NAMALWA (cell line): Measurements from ENCODE around the gene SEC61G.

Experiments
- DNase-seq: peaks from one replicate; pipeline ENCODE4 v3.0.0-alpha.2; 2015; ENCODE audit warnings: low spot score

The SEC61G gene

GRCh38 chr7:54758702-54759592 lies at the start of gene SEC61G:
Gene SEC61G, minus strand, starts transcription at chr7:54759211. Its CDS starts 1,623 bp downstream, at chr7:54757588.
- DNase-seq, result peak; percentile 98

DNA sequence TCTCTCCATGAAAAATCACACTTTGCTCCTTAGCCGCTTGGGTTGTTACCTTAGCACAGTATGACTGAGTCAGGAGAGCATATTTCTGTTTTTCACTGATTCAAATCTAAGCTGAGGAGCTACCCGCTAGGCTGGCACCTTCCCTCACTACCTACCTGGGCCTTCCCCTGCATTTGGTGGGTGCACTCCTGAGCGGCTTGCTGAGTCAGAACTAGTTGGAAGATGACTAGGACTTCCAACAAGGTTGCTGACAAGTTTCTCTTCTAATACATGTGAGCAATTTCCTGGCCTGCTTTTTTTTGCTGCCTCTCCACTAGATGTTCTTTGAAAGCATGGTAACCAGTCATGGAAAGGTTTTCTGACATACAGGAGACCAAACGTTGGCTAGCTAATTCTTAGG lies 43.8 kb upstream of the SEC61G start:
- DNase-seq, result no peak

GRCh38 chr7:54802114-54802513 lies 43.1 kb upstream of the SEC61G start:
- no peak for DNase-seq

DNA sequence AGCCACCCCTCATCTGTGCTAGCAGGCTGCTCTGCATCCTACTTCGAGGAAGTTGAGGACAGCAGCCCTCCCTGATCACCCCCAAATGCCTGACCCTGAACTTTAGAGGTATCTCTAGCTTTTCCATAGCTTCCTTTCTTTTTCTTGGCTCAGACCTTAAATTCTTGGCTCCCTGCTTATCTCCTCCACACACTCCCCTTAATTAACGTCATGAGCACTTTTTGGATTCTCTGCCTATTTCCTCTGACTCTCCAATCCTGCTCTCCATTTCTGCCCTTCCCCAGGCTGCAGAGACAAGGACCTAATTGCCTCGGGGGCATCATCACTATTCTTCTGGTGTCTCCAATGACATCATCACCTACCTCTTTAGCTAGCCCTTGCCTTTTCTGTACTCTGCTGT lies 40.8 kb upstream of the SEC61G start:
- no peak for DNase-seq

GRCh38 chr7:54798530-54798929 lies 39.5 kb upstream of the SEC61G start:
- no peak for DNase-seq

GRCh38 chr7:54796853-54797252 lies 37.8 kb upstream of the SEC61G start:
- DNase-seq, result no peak

DNA sequence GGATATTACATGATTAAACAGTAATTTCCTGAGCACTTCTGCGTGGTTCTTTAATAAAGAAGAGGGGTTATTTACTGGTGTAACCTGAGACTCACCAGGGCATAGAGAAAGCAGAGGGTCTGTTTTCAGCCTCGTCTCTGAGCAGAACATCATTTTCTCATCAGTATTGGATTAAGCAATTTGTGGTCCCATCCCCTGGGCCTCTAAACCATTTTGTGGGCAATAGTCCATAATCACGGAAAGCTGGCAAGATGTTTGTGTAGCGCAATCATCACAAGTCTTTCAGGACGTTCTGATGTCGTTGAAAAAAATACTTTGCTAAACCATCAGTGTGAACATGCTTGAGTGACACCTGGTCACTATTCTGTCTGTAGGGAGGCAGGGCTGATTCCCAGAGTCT lies 37.1 kb upstream of the SEC61G start:
- DNase-seq, result no peak

DNA sequence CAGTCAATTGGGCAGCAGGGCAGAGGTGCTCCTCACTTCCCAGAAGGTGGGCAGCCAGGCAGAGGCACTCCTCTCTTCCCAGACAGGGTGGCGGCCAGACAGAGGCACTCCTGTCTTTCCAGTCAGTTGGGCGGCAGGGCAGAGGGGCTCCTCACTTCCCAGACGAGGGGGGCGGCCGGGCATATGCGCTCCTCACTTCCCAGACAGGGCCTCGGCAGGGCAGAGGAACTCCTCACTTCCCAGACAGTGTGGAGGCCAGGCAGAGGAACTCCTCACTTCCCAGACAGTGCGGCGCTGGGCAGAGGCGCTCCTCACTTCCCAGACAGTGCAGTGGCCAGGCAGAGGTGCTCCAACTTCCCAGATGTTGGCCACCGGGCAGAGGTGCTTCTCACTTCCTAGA lies 33.4 kb upstream of the SEC61G start:
- DNase-seq, result no peak

DNA sequence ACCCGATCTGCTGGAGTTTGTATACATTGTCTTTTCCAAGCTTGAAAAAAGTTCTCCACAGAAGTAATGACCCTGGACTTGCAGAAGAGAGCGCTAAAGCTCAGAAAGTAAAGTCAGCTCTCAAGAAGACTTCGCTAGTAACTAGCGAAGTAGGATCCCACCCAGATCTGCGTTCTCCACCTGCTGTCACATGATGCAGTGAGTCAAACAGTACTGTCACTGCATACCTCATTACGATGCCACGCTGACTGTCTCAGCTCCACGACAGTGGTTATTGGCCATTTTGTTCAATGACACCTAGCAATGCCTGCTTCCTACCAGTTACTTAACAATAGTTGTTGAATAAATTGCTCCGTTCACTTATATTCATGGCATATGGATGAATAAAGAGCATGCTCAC lies 29.7 kb upstream of the SEC61G start:
- DNase-seq, result peak; percentile 73

- DNase-seq, result no peak
Measured at GRCh38 chr7:54785261-54785660, 26.2 kb upstream of the SEC61G start.

- no peak for DNase-seq
Measured at GRCh38 chr7:54783952-54784351, 24.9 kb upstream of the SEC61G start.

DNA sequence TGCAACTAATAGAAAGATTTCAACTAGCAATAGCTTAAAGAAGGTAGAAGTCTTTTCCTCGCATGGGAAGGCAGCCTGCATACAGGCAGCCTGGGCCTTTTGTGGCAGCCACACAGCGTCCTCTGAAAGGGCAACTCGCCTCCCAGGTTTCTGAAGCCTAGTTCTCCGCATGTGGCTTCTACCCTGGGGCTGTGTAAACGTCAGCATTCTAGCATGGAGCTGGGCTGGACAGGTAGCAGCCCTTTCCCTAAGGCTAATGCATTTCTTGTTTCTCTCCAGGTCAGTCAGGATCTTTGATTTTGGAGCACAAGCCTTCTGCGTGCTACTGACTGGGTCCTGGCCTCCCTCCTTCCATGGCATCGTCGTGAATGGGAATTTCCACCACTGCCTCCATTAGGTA lies 23.8 kb upstream of the SEC61G start:
- no peak for DNase-seq

- no peak for DNase-seq
Measured at GRCh38 chr7:54782314-54782713, 23.3 kb upstream of the SEC61G start.

DNA sequence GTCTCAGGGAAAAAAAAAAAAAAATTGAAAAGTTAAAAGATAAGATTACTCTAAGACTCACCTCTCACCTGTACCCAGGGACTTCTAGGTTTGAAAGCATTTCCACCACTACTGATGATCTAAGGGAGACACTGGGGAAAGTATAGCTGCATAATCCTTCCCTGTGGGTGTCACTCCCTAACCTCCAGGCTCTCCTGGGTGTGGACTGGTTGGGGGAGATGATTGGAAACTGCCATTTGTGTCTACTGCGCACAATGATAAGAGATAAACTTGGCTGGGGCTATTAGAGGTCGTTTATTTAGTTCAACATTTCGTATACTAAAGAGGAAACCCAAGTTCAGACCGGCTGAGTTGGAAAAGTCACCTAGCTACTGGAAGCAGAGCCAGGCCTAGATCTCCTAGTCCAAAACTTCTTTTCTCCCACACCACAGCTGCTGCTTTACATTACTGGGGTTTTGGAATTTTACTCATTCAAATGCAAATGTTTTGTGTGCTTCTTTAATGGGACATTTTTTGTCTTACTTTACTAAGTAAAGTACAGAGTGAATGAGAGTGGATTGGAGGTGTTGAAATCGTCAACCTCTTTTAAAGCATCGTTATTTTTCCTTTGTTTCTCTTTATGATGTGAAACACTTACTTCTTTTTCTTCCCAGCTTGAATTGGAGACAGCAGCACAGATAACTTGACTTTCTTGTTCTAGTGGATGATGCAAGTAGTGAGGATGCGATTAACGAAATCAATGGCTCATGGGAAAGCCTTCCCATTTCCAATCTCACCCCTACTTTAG lies 22.3 kb upstream of the SEC61G start:
- DNase-seq, result no peak

- DNase-seq, result no peak
Measured at GRCh38 chr7:54780490-54780889, 21.5 kb upstream of the SEC61G start.

GRCh38 chr7:54778696-54779540 lies 19.9 kb upstream of the SEC61G start:
- no peak for DNase-seq

- no peak for DNase-seq
Measured at GRCh38 chr7:54778166-54778565, 19.2 kb upstream of the SEC61G start.

- no peak for DNase-seq
Measured at GRCh38 chr7:54774785-54775740, 16.1 kb upstream of the SEC61G start.

DNA sequence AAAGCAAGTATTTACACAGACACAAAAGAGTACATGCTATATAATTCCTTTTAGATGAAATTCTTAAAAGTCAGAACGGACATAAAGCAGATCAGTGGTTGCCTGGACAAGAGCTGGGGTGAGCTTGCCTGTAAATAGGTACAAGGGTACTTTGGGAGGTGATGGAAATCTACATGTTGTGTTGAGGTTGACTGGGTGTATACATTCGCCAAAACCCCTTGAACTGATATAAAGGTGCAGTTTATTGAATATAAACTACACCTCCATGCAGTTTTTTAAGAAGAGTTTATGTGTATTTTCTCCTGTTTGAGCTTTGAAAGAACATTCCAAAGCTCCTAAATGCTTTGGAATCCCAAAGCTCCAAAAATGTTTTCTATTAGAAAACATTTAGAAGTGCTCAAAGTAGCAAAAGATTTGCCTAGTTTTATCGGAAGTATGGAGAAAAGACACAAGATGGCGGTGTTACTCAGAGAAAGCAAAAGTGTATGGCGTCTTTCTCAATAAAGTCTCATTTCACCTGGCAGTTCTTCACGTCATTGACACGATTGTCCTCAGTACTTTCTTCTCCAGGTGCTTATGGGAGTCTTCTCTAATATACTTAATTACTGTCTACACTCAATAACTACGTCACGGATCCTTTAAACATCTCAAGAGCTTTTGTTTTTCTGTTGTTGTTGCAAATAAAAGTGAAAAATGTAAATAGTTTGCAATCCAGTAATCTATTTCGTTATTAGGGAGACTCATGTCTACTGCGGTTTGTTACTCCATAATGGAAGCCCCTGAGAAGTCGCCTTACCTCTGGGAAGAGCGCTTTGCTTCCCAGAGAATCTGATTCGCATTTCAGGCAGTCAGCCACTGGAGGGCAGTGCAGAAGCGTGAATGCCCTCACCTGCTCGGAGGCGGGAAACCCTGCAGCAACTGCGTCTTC lies 14.7 kb upstream of the SEC61G start:
- peak; percentile 81 for DNase-seq

DNA sequence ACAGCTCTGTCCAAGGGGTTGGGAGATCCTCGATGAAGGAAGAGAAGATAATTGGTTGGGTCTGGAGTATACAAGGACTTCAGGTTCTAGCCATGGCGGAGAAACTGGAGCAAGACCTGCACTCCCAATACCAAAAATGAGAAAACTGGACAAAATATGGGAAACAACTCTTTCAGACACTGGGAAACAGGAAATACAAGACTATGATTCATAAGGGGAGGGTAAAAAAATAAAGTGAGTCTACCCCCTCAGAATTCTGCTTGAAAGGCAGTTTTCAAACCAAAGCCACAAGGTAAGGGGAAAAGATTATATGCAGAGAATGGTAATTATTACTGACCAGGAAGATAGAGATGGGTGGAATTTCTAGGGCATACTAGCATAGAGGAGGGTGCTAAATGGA lies 10.2 kb upstream of the SEC61G start:
- no peak for DNase-seq
